HG03066 (cell line): ENCODE results near the gene SEMA4C.
"Not testable (repeated sequence)": the region's sequence is repeated elsewhere in the genome, so short reads cannot be mapped to it uniquely, and the experiment has no call there.

Experiments used
- ATAC-seq: cut with Tn5 transposase; IDR thresholded peaks from one replicate; pipeline ENCODE4 v1.9.1; 2021; ENCODE audit warnings: low read depth; ENCODE audit not compliant: unreplicated experiment

SEMA4C gene

GRCh38 chr2:96898135-96898505, 28.2 kb upstream of the SEMA4C start:
- no peak for ATAC-seq

- ATAC-seq: no peak
These were observed 27.7 kb upstream of the SEMA4C start for GRCh38 chr2:96897491-96898134.

- ATAC-seq: no peak
These were observed 26.1 kb upstream of the SEMA4C start for GRCh38 chr2:96895746-96896651.

GRCh38 chr2:96895032-96895745, 25.3 kb upstream of the SEMA4C start:
- ATAC-seq: no peak

GRCh38 chr2:96894151-96894531, 24.3 kb upstream of the SEMA4C start:
- ATAC-seq: no peak

- ATAC-seq: no peak
These were observed 23.6 kb upstream of the SEMA4C start for GRCh38 chr2:96893289-96894150.

GRCh38 chr2:96891591-96892333, 21.9 kb upstream of the SEMA4C start:
- ATAC-seq: no peak

- ATAC-seq: no peak
These were observed 21.0 kb upstream of the SEMA4C start for GRCh38 chr2:96890726-96891385.

GRCh38 chr2:96890252-96890651, 20.4 kb upstream of the SEMA4C start:
- no peak for ATAC-seq

- not testable (repeated sequence) for ATAC-seq
These were observed 19.6 kb upstream of the SEMA4C start for GRCh38 chr2:96889502-96889901.

GRCh38 chr2:96888072-96889011, 18.5 kb upstream of the SEMA4C start:
- no peak for ATAC-seq

GRCh38 chr2:96887493-96888012, 17.7 kb upstream of the SEMA4C start:
- no peak for ATAC-seq

- no peak for ATAC-seq
These were observed 15.8 kb upstream of the SEMA4C start for GRCh38 chr2:96885432-96886347.

- no peak for ATAC-seq
These were observed 14.6 kb upstream of the SEMA4C start for GRCh38 chr2:96884299-96885094.

GRCh38 chr2:96883306-96883705, 13.4 kb upstream of the SEMA4C start:
- no peak for ATAC-seq

GRCh38 chr2:96882906-96883305, 13.0 kb upstream of the SEMA4C start:
- no peak for ATAC-seq
